ENCODE results near the gene STK10. TPM values are rescaled to one million over a fixed set of nuclear protein-coding genes. Genes with fewer than 3 reads are reported as not detected.

The STK10 gene
- total RNA-seq, 1 experiment from 2014 or later: 22.9 TPM

- Histone ChIP-seq H2AFZ (ENCODE audit: low read depth, low read length, poor library complexity, severe bottlenecking) (no peak overlapping the region), H4K20me1 (ENCODE audit: insufficient read depth) (no peaks in the 10 kb centered on the region), H3K9ac (ENCODE audit: low read length) (no peak overlapping the region), H3K4me2 (ENCODE audit: low read length) (no peak overlapping the region), H3K4me1 (ENCODE audit: control insufficient read depth in 1 of 2, insufficient read depth in 2 of 2, low read length in 2 of 2) (peaks cover 25 to 40% of the 10 kb centered on the region in 2 experiments), H3K9me2 (ENCODE audit: insufficient read depth) (no peaks in the 10 kb centered on the region), H3K27me3 (ENCODE audit: insufficient read depth, low read length) (no peaks in the 10 kb centered on the region), H3K4me3 (replicated peaks in 1 of 2; ENCODE audit: low read depth in 1 of 2, low read length in 2 of 2) (no peak overlapping the region), H3K27ac (ENCODE audit: low read depth, low read length) (no peak overlapping the region), H3K36me3 (ENCODE audit: control insufficient read depth in 1 of 2, insufficient read depth in 2 of 2, low read length in 2 of 2) (0 out of 4 replicates have a peak, but pooled peaks cover 0 to 6% of the 10 kb centered on the region in 2 experiments), H3K79me2 (ENCODE audit: insufficient read depth, low read length) (peaks cover 19% of the 10 kb centered on the region; the same call in 1 of the 2 replicates), H3K9me3 (ENCODE audit: control insufficient read depth in 1 of 2, insufficient read depth in 1 of 2, low read depth in 1 of 2, low read length in 2 of 2) (no peaks in the 10 kb centered on the region)
- ChIA-PET POLR2A (no interaction called here), CTCF (interaction anchor here (1.2 kb wide), 1 partner anchor 11 kb away, joined by 3 read pairs; the partner anchor contains the start of gene STK10), RAD21 (ENCODE audit: low non-redundant PET in 1 of 2, low total read pairs in 2 of 2, uncharacterized antibody in 2 of 2, unreplicated experiment in 2 of 2) (no interaction called here)
- TF ChIP-seq RAD21 (IDR thresholded peaks at IDR 0.05; ENCODE audit: low read depth) (no peak), YY1 (IDR thresholded peaks at IDR 0.05; ENCODE audit: extremely low read depth, insufficient replicate concordance, low read depth, low read length) (no peak), ELF1 (IDR thresholded peaks at IDR 0.05; ENCODE audit: borderline replicate concordance, low read depth) (no peak), ZNF274 (IDR thresholded peaks at IDR 0.05; ENCODE audit: low read depth, low read length) (no peak), ATF3 (IDR thresholded peaks at IDR 0.05) (no peak), FOSL1 (IDR thresholded peaks at IDR 0.05; ENCODE audit: low read depth) (no peak), EZH2 (IDR thresholded peaks at IDR 0.05) (no peak), EZH2phosphoT487 (IDR thresholded peaks at IDR 0.05; ENCODE audit: borderline replicate concordance) (no peak), CBX3 (IDR thresholded peaks at IDR 0.05; ENCODE audit: low read depth) (no peak), SRF (IDR thresholded peaks at IDR 0.05; ENCODE audit: low read depth) (no peak), POLR2AphosphoS5 (IDR thresholded peaks at IDR 0.05; ENCODE audit: low read depth, low read length) (no peak), SP1 (IDR thresholded peaks at IDR 0.05; ENCODE audit: low read depth) (no peak), SIN3A (IDR thresholded peaks at IDR 0.05; ENCODE audit: low read depth) (no peak), REST (IDR thresholded peaks at IDR 0.05; ENCODE audit: low read depth) (no peak), CEBPB (IDR thresholded peaks at IDR 0.05; ENCODE audit: low read depth) (no peak), ZFX (IDR thresholded peaks at IDR 0.05) (no peak)
- intact Hi-C loops (cut with micrococcal nuclease): no loop called here
- ATAC-seq: no peak
- no peak for DNase-seq (ENCODE audit: low read depth, low spot score)
- no TSS peak for BruUV-seq (replicated peaks)
Observed at GRCh38 chr5:172177176-172177575, 10.8 kb downstream of the STK10 start.
